ENCODE results near the gene PRPF4.

DNA sequence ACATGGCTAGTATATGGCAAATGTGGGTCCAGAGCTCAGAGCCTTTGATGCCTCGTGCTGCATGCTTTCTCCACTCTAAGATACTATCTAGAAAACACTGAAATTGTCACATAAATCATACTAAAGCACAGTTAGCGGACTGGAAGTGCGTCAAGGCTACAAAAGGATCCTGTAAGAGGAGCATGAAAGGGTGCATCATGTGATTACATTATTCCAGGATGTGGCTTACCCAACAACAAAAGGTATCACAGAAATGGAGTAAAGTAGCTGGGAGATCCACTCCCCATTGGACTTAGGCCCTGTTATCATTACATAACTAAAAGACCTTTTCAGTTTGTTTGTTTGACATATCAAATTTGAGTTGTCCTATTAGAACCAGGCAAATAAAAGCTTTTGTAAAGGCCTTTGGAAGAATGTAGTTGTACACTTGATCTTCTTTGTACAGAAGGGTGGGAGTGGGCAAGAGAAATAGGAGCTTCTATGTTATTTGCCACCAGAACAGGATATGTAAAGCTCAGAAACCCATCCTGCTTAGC, 47.3 kb upstream of the PRPF4 start:
- TF ChIP-seq CTCF (IDR thresholded peaks at IDR 0.05) (no peak), POLR2A (IDR thresholded peaks at IDR 0.05) (no peak)
